Measurements from ENCODE around the gene SLC9A7.

SLC9A7 gene

GRCh38 chrX:46703980-46704379, 54.9 kb downstream of the SLC9A7 start:
- DNase-seq (ENCODE audit: low spot score), result peak; percentile 64

- DNase-seq (ENCODE audit: low spot score), result no peak
These were observed 60.2 kb downstream of the SLC9A7 start for GRCh38 chrX:46698691-46699090.

GRCh38 chrX:46695491-46695890, 63.4 kb downstream of the SLC9A7 start:
- DNase-seq (ENCODE audit: low spot score), result no peak

GRCh38 chrX:46694549-46694948, 64.4 kb downstream of the SLC9A7 start:
- no peak for DNase-seq (ENCODE audit: low spot score)

GRCh38 chrX:46693149-46693548, 65.8 kb downstream of the SLC9A7 start:
- DNase-seq (ENCODE audit: low spot score), result no peak

- no peak for DNase-seq (ENCODE audit: low spot score)
These were observed 68.1 kb downstream of the SLC9A7 start for GRCh38 chrX:46690818-46691217.

- no peak for DNase-seq (ENCODE audit: low spot score)
These were observed 71.3 kb downstream of the SLC9A7 start for GRCh38 chrX:46687619-46688018.

GRCh38 chrX:46686003-46686645, 72.8 kb downstream of the SLC9A7 start:
- peak; percentile 49 for DNase-seq (ENCODE audit: low spot score)

GRCh38 chrX:46683048-46683447, 75.9 kb downstream of the SLC9A7 start:
- DNase-seq (ENCODE audit: low spot score), result peak; percentile 88

- no peak for DNase-seq (ENCODE audit: low spot score)
These were observed 77.1 kb downstream of the SLC9A7 start for GRCh38 chrX:46681849-46682248.

GRCh38 chrX:46678232-46678631, 80.7 kb downstream of the SLC9A7 start:
- DNase-seq (ENCODE audit: low spot score), result no peak

- no peak for DNase-seq (ENCODE audit: low spot score)
These were observed 82.2 kb downstream of the SLC9A7 start for GRCh38 chrX:46676399-46677356.

GRCh38 chrX:46673620-46674359, 85.1 kb downstream of the SLC9A7 start:
- no peak for DNase-seq (ENCODE audit: low spot score)

GRCh38 chrX:46670316-46670715, 88.6 kb downstream of the SLC9A7 start:
- DNase-seq (ENCODE audit: low spot score), result no peak

- no peak for DNase-seq (ENCODE audit: low spot score)
These were observed 92.1 kb downstream of the SLC9A7 start for GRCh38 chrX:46666831-46667230.

- DNase-seq (ENCODE audit: low spot score), result peak; percentile 43
These were observed 93.4 kb downstream of the SLC9A7 start for GRCh38 chrX:46665232-46666152.

- DNase-seq (ENCODE audit: low spot score), result no peak
These were observed 96.5 kb downstream of the SLC9A7 start for GRCh38 chrX:46662188-46662958.

GRCh38 chrX:46653482-46653881, 105.4 kb downstream of the SLC9A7 start:
- no peak for DNase-seq (ENCODE audit: low spot score)

- DNase-seq (ENCODE audit: low spot score), result no peak
These were observed 109.3 kb downstream of the SLC9A7 start for GRCh38 chrX:46649421-46650260.

- DNase-seq (ENCODE audit: low spot score), result peak; percentile 69
These were observed 110.3 kb downstream of the SLC9A7 start for GRCh38 chrX:46648660-46649059.

Data from kidney tubule cell (primary cell).